ENCODE results near the gene RERE.
A peak's percentile ranks its signal among the peaks of the same experiment; 100 is the strongest.

Gene RERE

DNA sequence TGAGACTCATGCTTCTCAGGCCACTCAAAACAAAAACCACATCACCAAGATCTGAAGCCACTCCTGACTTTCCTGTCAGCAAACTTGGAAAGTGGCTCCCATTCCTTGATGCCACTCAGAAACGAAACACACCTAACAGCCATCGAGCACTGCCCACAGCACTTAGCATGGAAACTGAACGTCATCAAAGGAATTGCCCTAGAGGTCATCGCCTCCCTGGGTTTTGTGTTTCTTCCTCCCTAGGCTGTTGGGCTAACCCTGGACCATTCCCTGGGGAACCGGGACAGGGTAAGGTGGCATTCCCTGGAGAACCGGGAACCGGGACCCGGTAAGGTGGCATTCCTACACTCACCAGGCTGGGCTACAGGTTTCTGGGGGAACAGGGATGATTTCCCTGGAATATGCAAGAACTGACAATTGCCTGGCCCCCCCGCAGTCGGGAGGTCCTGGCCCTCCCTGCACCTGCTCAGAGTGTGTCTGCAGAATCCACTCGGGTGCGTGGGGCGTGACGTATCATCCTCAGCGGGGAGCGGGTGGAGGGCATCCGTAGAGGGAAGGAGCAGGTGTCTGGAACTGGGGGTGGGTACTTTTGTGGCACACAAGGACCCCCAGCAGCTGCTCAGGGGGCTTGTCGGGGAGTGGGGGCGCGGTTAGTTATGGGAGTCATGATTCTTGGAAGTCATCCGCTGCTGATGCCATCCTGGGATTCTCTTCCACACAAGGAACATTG, 469.2 kb downstream of the RERE start:
- no peak for DNase-seq (ENCODE audit: low spot score)

DNA sequence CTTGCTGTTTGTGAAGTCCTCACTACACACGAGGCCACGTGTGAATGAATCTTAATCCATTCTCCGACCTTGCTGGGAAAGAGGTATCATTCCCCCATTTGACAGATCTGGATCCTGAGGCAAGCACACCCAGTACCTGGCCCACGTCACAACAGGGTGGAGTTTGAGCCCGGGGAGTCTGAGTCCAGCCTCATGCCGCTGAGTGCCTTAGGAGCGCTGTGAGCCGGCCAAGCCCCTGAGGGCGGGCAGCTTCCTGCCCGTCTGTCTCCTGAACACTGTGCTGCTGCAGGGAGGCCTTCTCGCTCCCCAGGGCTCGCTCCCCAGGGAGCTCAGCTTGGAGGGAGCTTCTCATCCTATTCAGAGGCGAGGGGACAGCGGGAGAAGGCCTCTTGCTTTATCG, 469.8 kb downstream of the RERE start:
- no peak for DNase-seq (ENCODE audit: low spot score)

DNA sequence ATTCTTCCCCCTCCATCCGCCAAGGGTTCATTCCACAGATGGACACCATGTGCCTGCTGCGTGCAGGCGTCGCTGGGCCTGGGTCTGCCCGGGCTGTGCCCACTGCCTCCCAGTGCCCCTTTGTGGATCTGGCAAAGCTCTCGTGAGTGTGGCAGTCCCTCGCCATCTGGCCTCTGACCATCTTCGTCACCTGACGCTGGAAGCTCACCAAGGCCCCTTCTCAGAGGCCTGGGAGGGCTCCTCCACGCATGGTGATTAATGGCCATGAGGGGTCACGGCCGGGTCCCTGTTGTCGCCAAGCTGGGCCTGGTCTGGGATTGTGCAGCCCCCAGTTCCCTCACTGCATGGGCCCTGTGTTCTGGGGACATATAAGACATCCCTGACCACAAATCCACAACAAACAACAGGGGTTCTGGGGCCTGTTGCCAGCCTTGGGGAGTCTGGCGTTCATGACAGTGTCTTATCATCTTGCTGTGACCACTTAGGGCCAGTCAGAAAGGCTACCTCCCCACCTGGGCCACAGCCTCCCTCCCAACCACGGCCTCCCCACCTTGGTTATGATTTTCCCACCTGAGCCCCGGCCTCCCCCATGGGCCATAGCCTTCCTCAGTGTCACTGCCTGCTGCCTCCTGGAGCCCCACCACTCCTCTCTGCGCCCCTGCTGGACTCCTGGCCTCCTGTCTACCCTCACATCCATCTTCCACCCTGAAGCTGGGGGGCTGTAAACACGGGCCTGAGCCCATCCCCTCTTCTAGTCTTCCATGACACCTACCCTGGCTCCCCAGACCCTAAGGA, 471.6 kb downstream of the RERE start:
- DNase-seq (ENCODE audit: low spot score): no peak

DNA sequence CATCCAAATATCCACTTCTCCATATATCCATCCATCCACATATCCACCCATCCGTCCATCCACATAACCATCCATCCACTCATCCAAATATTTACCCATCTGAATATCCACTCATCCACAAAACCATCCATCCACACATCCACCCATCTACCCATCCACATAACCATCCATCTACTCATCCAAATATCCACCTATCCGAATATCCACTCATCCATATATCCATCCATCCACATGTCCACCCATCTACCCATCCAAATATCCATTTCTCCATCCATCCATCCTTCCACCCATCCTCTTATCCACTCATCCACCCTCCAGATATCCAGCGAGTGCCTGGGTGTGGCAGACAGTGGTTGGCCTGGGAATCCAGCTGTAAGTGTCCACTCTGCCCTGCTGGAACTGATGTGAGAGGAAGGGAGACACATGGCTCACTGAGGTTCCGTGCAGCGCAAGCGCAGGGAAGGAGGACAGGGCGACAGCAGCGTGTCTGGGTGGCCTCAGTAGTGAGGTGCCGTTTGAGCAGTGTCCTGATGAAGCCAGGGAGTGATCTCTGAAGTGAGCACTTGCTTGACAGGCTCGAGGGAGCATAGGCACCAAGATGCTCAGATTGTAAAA, 472.4 kb downstream of the RERE start:
- no peak for DNase-seq (ENCODE audit: low spot score)

DNA sequence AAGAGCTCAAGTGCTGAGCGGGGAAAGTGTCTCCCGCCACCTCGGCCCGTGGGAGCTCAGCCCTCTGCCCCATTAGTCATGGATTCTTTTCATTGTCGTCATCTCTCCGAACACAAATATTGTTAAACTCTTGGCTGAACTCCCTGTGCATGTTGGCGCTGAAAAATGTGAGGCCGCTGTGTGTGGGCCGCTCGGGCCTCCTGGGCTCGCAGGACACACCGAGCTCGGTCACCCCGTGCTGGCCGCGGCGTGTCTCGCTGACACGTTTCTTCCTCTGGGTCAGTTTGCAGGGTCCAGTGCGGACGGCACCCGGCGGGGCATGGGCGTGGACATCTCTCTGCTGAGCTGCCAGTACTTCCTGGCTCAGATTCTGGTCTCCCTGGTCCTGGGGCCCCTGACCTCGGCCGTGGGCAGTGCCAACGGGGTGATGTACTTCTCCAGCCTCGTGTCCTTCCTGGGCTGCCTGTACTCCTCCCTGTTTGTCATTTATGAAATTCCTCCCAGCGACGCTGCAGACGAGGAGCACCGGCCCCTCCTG, 473.9 kb downstream of the RERE start:
- peak; percentile 95 for DNase-seq (ENCODE audit: low spot score)

DNA sequence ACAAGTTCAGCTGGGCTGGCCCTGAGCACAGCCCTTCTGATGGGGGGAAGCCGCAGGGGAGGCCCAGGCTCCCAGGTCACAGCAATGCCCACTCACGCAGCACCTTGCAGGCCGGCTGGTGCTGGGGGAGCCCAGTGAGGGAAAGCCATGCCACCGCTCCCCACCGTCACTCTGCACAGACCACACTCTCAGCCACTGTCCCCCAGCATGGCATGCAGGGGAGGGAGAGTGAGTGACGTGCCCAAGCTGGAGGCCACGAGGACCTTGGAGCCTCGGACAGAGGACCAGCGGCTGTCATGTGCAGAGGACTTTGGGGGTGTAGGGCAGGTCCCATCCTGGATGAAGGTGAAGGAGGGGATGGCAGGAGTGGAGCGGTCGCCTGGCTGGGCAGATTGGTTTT, 474.4 kb downstream of the RERE start:
- no peak for DNase-seq (ENCODE audit: low spot score)

DNA sequence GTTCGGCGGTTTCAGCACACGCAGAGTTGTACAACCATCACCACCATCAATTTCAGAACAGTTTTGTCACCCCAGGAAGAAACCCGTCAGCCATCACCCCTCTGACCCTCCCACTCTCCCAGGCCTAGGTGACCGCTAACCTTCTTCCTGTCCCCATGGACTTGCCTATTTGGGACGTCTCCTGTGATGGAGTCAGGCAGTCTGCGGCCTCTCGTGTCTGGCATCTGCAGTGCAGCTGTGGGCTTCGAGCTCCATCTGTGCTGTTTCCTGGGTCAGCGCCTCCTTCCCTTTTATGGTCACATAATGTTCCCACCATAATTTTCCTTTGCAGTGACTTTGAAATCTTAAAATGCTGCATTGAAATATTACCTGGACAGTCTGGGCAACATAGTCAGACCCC, 475.1 kb downstream of the RERE start:
- DNase-seq (ENCODE audit: low spot score): no peak

DNA sequence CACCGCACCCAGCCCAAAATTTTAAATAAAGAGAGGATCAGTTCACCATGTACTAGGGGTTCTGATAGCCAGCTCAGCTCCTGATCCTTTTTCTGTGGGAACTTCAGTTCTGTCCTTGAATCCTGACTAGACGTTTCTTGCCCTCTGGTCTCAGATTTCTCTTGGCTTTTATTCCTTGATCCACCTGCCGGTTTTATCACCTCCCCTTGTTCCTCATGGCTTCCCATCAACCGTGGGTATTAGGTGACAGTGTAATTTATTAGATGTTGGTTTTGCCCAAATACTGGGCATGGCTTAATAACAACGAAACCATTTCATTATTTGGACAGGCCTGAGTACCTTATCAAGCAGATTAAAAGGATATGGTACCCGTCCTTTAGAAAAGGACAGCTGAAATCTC, 477.0 kb downstream of the RERE start:
- DNase-seq (ENCODE audit: low spot score): no peak

DNA sequence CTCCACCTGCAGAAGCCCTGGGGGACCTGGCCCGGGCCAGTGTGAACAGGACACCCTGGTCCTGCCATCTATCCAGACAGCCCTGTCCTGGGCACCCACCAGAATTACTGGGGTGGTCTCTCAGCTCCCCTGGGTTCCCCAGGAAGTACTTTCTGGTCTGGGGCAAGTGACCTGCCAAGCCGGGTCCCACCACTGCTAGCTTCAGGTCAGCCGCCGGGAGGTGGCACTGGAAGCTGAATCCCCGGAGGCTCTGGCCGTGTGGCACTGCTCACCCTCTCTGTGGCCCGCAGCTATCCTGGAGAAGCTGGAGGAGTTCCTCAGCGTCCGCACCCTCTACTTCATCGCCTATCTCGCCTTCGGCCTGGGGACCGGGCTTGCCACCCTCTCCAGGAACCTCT, 478.2 kb downstream of the RERE start:
- no peak for DNase-seq (ENCODE audit: low spot score)

DNA sequence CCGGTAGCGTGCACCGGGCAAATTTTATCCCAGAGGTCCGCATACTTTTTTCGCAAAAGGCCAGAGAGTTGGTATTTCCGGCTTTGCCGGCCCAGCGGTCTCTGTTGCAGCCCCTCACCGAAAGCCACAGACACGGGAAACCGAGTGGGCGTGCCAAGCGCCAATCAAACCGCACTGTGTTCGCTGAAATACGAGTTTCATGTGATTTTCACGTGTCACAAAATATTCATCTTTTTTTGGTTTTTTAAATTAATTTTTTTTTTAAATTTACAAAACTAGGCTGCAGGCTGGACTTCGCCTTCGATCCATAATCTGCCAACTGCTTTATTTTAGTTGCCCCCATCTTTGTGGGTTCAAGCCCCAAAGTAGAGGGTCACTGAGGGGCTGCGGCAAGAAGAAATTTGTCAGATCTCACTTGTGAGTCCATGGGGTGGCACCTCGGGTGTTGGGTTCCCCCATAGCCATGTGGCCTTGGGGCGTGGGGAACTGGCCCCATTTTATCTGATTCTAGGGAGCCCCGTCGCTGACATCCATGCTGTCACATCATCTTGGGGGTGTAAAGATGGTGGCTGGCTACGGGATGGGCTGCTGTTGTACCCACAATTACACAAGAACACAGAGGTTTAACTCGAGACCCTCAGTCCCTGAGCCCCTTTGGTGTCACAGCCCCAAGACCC, 478.8 kb downstream of the RERE start:
- no peak for DNase-seq (ENCODE audit: low spot score)

DNA sequence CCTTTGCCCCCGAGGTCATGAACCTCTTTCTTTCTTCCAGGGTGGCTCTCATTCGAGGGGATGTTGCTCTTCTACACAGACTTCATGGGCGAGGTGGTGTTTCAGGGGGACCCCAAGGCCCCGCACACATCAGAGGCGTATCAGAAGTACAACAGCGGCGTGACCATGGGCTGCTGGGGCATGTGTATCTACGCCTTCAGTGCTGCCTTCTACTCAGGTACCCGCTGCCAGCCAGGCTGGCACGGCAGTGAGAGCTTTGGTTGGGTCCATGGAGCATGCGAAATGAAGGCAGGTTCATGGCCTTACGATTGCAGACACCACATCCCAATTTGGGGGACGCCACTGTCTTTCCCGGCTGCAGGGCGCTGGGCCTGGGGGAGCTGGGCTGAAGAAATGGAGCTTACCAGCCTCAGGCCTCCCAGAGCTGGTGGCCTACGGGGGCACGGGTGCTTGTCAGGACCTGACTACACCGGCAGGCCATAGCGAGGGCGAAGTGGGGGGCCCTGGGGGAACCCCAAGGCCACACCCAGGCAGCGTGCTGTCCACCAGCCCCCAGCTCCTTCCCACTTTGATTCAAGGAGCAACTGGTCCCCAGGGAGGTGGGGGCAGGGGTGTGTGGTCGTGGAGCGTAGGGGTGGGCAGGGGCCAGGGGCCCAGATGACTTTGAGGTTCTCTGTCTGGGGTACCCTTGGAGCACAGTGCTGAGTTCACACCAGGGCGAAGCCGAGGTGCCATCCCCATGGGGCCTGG, 479.5 kb downstream of the RERE start:
- DNase-seq (ENCODE audit: low spot score): no peak

DNA sequence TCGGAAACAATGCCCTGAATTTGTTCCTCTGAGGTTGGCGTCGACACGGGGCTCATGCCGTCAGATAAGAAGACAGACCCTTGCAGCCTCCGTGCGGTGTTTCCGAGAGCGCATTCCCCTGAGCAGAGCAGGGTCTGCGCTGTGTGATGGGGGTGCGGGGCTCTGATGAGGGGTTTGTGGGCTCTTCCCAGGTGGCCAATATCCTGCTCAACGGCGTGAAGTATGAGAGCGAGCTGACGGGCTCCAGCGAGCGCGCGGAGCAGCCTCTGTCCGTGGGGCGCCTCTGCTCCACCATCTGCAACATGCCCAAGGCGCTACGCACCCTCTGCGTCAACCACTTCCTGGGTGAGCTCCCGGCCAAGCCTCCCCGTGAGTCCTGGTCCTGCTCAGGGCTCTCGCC, 482.2 kb downstream of the RERE start:
- no peak for DNase-seq (ENCODE audit: low spot score)

DNA sequence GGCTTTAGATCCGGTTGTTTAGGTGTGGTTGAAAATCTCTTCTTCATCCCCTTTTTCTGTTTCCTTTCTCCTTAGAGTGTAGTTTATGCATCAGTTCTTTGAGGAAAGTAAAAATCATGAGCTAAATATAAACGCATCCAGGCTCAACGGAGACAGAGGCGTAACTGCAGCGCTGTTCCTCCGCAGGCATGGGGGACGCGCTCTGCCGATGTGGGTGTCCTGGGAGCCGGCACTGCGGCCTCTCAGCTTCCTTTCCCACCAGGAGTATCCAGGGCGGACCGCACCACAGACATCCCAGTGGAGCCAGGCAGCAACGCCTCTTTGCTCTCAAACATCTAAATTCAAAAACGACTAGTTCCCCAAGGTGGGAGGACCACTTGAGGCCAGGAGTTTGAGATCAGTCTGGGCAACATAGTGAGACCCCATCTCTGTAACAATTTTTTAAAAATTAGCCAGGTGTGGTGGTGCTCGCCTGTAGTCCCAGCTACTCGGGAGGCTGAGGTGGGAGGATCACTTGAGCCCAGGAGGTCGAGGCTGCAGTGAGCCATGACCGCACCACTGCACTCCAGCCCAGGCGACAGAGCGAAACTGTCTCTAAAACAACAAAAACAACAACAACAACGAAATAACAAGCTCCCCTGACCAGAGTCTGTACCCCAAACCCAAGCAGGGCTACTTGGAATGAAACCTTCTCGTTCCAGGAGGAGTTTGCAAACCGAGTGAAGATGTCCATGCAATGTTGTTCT, 483.2 kb downstream of the RERE start:
- DNase-seq (ENCODE audit: low spot score): no peak

DNA sequence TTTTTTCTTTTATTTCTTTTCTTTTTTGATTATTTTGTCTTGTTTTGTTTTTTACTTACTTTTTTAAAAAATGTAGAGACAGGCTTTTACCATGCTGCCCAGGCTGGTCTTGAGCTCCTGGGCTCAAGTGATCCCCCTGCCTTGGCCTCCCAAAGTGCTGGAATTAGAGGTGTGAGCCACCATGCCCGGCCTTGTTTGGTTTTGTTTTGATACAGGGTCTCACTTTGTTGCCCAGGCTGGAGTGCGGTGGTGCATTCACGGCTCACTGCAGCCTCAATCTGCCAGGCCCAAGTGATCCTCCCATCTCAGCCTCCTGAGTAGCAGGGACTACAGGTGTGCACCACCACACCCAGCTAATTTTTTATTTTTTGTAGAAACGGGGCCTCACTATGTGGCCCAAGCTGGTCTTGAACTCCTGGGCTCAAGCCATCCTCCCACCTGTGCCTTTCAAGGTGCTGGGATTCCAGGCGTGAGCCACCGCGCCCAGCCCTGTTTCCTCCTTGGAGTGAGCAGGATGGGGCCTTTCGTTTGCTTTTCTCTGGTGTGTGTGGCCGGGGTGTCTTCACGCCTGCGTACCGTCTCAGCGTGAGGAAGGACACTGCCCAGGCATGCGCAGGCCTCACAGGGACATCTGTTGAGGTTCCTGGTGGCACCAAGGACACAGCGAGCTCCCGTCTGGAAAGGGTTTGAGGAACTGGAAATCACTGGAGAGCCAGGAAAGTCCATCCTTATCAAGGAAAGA, 484.0 kb downstream of the RERE start:
- DNase-seq (ENCODE audit: low spot score): no peak

DNA sequence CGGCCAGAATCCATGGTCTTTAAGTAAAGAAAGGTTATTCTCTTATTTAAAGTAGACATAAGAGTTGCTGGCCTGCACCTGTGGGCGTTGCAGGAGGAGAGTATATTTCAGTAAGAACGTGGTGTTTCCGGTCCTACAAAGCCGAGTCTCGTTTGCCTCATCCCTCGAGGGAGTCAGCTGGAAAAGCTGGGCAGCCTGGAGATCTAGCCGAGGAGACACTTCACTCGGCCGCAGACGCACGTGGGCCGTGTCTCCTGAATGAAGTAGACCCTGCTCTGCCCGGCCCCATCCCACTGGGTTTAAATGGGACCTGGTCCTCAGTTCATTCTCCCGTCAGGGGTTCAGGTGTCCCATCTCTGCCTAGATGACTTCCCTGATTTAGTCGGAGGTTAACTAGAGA, 484.6 kb downstream of the RERE start:
- no peak for DNase-seq (ENCODE audit: low spot score)

DNA sequence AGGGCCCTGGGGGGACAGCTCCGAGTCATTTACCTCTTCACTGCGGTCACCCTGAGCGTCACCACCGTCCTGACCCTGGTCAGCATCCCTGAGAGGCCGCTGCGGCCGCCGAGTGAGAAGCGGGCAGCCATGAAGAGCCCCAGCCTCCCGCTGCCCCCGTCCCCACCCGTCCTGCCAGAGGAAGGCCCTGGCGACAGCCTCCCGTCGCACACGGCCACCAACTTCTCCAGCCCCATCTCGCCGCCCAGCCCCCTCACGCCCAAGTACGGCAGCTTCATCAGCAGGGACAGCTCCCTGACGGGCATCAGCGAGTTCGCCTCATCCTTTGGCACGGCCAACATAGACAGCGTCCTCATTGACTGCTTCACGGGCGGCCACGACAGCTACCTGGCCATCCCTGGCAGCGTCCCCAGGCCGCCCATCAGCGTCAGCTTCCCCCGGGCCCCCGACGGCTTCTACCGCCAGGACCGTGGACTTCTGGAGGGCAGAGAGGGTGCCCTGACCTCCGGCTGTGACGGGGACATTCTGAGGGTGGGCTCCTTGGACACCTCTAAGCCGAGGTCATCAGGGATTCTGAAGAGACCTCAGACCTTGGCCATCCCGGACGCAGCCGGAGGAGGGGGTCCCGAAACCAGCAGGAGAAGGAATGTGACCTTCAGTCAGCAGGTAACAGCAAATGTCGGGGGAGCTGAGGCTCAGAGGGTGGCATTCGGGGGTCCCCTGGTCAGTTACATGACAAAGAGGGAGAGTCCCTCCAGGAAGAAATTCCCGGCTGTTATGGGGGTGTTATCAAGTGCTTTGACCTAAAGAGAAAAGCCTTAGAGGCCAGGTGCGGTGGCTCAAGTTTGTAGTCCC, 486.9 kb downstream of the RERE start:
- DNase-seq (ENCODE audit: low spot score): no peak

DNA sequence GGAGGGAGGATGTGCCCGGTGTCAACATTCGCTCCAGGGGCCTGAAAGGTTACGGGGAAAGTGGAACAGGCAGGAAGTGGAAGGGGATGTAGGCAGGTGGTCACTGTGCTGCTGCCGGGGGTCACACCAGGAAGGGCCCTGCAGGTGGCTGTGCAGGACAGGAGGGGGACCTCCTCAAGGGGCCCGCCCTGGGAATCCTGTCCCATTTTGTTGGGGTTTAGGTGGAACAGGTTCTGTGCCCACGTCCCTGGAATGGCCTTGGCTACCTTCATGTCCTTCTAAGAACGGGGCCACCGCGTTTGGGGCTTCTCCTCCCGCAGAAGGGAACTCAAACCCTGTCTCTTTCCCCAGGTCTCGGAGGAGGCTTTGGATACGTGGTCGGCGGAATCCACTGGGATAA, 487.6 kb downstream of the RERE start:
- no peak for DNase-seq (ENCODE audit: low spot score)

DNA sequence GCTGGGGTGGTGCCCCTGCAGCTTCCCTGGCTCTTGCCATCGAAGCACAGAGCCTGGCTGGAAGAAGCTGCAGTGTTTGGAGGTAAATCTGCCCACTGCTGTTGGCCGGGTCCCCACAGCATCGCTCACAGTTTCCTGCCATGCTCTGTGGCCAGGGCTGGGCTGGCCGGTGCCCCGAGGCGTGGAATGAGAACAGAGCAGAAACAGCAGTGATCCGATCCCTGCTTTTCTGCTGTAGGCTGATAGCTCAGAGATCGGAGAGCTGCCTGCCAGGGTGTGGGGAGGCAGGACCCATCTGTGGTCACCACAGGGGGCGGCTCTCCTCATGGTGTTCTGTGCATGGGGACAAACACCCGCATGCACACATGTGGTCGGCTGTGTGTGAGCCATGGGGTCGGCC, 488.0 kb downstream of the RERE start:
- no peak for DNase-seq (ENCODE audit: low spot score)

DNA sequence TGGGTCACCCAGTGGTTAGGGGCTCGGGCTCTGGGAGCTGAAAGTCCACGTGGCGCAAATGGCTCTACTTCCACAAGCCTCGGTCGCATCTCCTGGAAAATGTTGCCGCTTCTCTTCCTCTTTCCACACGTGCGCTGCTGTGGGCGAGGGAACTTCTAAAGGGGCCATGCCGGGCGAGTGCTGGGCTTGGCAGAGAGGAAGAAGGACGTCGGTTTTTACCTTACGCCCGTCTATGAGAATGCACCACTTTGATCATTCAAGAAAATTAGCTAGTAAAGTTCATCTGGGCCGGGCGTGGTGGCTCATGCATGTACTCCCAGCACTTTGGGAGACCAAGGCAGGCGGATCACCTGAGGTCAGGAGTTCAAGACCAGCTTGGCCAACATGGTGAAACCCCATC, 489.2 kb downstream of the RERE start:
- no peak for DNase-seq (ENCODE audit: low spot score)

All from hepatic stellate cell (primary cell).